CD14-positive monocyte (primary cell): ENCODE measurements around the gene GARNL3. TPM values are rescaled to one million over a fixed set of nuclear protein-coding genes. Genes with fewer than 3 reads are reported as not detected.

ENCODE experiments used
- DNase-seq, 3 donors: peaks; one replicate each; pipeline ENCODE4 v3.0.0-alpha.2; 2011 to 2022
- H2AFZ ChIP-seq: 2 replicates; pipeline ENCODE4 v1.6.0; 2012; ENCODE audit warnings: mild to moderate bottlenecking, low read depth, low read length, inconsistent platforms; ENCODE audit not compliant: insufficient read depth, poor library complexity, severe bottlenecking
- H3K27ac ChIP-seq, 2 donors: 1 replicate in 1 of 2; 2 replicates in 1 of 2; pipeline ENCODE4 v1.5.1; 2012 to 2013; ENCODE audit warnings: low read length in 2 of 2, control low read depth in 1 of 2, inconsistent platforms in 1 of 2, low read depth in 1 of 2, mild to moderate bottlenecking in 1 of 2
- H3K27me3 ChIP-seq, 2 donors: one replicate each; pipeline versions ENCODE4 v1.6.0 to v1.6.1; 2011 to 2013; ENCODE audit warnings: low read length in 2 of 2; ENCODE audit not compliant: control insufficient read depth in 2 of 2, insufficient read depth in 2 of 2
- H3K36me3 ChIP-seq, 2 donors: replicated peaks in 1 of 2; 1 replicate in 1 of 2; 2 replicates in 1 of 2; pipeline versions ENCODE4 v1.5.1 to v1.6.1; 2012 to 2013; ENCODE audit warnings: low read length in 2 of 2, control low read depth in 1 of 2, inconsistent platforms in 1 of 2, mild to moderate bottlenecking in 1 of 2; ENCODE audit not compliant: insufficient read depth in 2 of 2, control insufficient read depth in 1 of 2
- H3K4me1 ChIP-seq, 2 donors: 1 replicate in 1 of 2; 2 replicates in 1 of 2; pipeline versions ENCODE4 v1.5.1 to v1.6.1; 2012 to 2013; ENCODE audit warnings: low read length in 2 of 2, control low read depth in 1 of 2, inconsistent platforms in 1 of 2, mild to moderate bottlenecking in 1 of 2, moderate library complexity in 1 of 2; ENCODE audit not compliant: insufficient read depth in 2 of 2, control insufficient read depth in 1 of 2
- H3K4me2 ChIP-seq: replicated peaks from 2 replicates; pipeline ENCODE3; 2012; ENCODE audit warnings: low read length, moderate library complexity, mild to moderate bottlenecking; ENCODE audit not compliant: poor library complexity, severe bottlenecking; ENCODE audit errors: extremely low read depth
- H3K4me3 ChIP-seq, 3 experiments: fragments of 200-600 bp in 1 of 3; sonication (generic) in 1 of 3; replicated peaks in 1 of 3; 1 replicate in 2 of 3; 2 replicates in 1 of 3; pipeline ENCODE4 v1.5.1; 2011 to 2013; ENCODE audit warnings: low read length in 3 of 3, mild to moderate bottlenecking in 3 of 3, control low read depth in 2 of 3, low read depth in 2 of 3, inconsistent platforms in 1 of 3, moderate library complexity in 1 of 3
- H3K79me2 ChIP-seq: 2 replicates; pipeline ENCODE4 v1.6.0; 2012; ENCODE audit warnings: mild to moderate bottlenecking, control low read depth, inconsistent platforms, low read length, moderate library complexity; ENCODE audit not compliant: insufficient read depth
- H3K9ac ChIP-seq: 2 replicates; pipeline ENCODE4 v1.6.0; 2017; ENCODE audit warnings: low read length, mild to moderate bottlenecking; ENCODE audit not compliant: insufficient read depth, poor library complexity, severe bottlenecking
- H3K9me3 ChIP-seq, 2 donors: replicated peaks in 1 of 2; 1 replicate in 1 of 2; 2 replicates in 1 of 2; pipeline versions ENCODE4 v1.5.1 to v1.6.1; 2012 to 2013; ENCODE audit warnings: low read length in 2 of 2, control low read depth in 1 of 2; ENCODE audit not compliant: control insufficient read depth in 1 of 2, insufficient read depth in 1 of 2
- H4K20me1 ChIP-seq: 2 replicates; pipeline ENCODE4 v1.6.0; 2012; ENCODE audit warnings: mild to moderate bottlenecking, low read length, control low read depth, moderate library complexity; ENCODE audit not compliant: insufficient read depth
- H3K27ac Mint-ChIP-seq, 7 donors: one replicate each; pipeline ENCODE4 v1.8.0; 2020; ENCODE audit warnings: mild to moderate bottlenecking in 7 of 7, mixed read lengths in 7 of 7, moderate library complexity in 6 of 7, inconsistent platforms in 2 of 7
- H3K27me3 Mint-ChIP-seq, 3 donors: one replicate each; pipeline ENCODE4 v1.8.0; 2021 to 2022; ENCODE audit warnings: low read depth in 3 of 3, mild to moderate bottlenecking in 3 of 3, mixed read lengths in 3 of 3, moderate library complexity in 3 of 3, inconsistent platforms in 1 of 3
- H3K36me3 Mint-ChIP-seq, 2 donors: one replicate each; pipeline ENCODE4 v1.8.0; 2020; ENCODE audit warnings: mixed read lengths in 2 of 2, inconsistent platforms in 1 of 2, mild to moderate bottlenecking in 1 of 2
- H3K4me1 Mint-ChIP-seq: one replicate; pipeline ENCODE4 v1.8.0; 2020; ENCODE audit warnings: mild to moderate bottlenecking, mixed read lengths
- H3K4me3 Mint-ChIP-seq, 2 donors: one replicate each; pipeline ENCODE4 v1.8.0; 2020; ENCODE audit warnings: mild to moderate bottlenecking in 2 of 2, mixed read lengths in 2 of 2, moderate library complexity in 1 of 2
- H3K9me3 Mint-ChIP-seq, 7 donors: one replicate each; pipeline ENCODE4 v1.8.0; 2020 to 2022; ENCODE audit warnings: mixed read lengths in 7 of 7, mild to moderate bottlenecking in 6 of 7, moderate library complexity in 6 of 7, inconsistent platforms in 2 of 7
- WGBS: methylation state at CpG from one replicate; pipeline ENCODE4 v1.1.5; 2013; ENCODE audit warnings: missing lambda C conversion rate; ENCODE audit not compliant: insufficient coverage; 5-methylcytosine and 5-hydroxymethylcytosine counted together
- intact Hi-C, 2 donors: fragments of 100-400 bp; cut with micrococcal nuclease; formaldehyde crosslinking; loops; one replicate each; pipeline versions ENCODE4 v1.15.0 to v1.15.1; 2023
- polyA plus RNA-seq, 3 donors: library from polyadenylated mRNA; depleted of rRNA in 1 of 3; unstranded in 2 of 3; stranded (reverse) in 1 of 3; fragments of 300-500 nt in 2 of 3; fragments of >200 nt in 1 of 3; fragmentation: Illumina TruSeq in 2 of 3; gene quantifications; 1 replicate in 2 of 3; 2 replicates in 1 of 3; pipeline ENCODE4 v1.2.3, GENCODE V29; 2012 to 2021
- TF ChIP-seq, protein P1 (sequence below): fragments of 200-600 bp; IDR thresholded peaks from one replicate; pipeline ENCODE4 v1.8.0; 2022; ENCODE audit warnings: antibody characterized with exemption, mild to moderate bottlenecking

The GARNL3 gene
- polyA plus RNA-seq, 3 donors, result 0.39 to 1.5 (median 0.94) TPM

DNA sequence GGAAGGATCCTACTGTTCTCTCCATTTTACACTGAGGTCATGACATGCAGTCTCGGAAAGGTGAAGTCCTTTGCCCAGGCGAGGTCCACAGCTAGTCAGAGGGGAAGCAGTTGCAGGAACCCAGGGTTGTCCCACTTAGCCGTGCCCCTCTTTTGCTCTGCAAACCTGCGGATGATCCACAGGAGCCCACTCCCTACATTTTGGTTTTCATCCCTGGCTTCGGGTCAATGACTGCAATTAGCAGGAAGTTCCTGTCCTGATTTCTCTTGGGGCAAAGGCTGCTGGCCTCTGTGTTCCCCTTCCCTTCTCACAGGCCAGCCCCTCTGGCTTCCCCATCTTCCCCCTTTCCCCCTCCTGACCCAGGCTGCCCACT is 133.7 kb downstream of the GARNL3 start:
- Histone ChIP-seq H3K4me1 (peaks cover 19 to 27% of the 10 kb centered on the region in 2 donors), H3K9ac (peak overlapping the region; percentile 62), H3K36me3 (no peaks in the 10 kb centered on the region), H3K4me2 (peak overlapping the region; percentile 87), H4K20me1 (peaks cover 5% of the 10 kb centered on the region), H3K9me3 (no peaks in the 10 kb centered on the region), H3K4me3 (peak overlapping the region in 2 of 3 experiments; percentile 33 to 72), H3K27me3 (peaks cover 0 to 7% of the 10 kb centered on the region in 2 donors), H2AFZ (peak overlapping the region; percentile 82), H3K27ac (no peak overlapping the region), H3K79me2 (no peaks in the 10 kb centered on the region)
- Mint-ChIP-seq H3K36me3 (peaks cover 0 to 3% of the 10 kb centered on the region in 2 donors), H3K9me3 (peaks cover 0 to 3% (median 0%) of the 10 kb centered on the region in 7 donors), H3K4me3 (peak overlapping the region; percentile 76 to 89), H3K27me3 (peaks cover 12 to 29% (median 15%) of the 10 kb centered on the region in 3 donors), H3K4me1 (peaks cover 15% of the 10 kb centered on the region), H3K27ac (peak overlapping the region in 2 of 7 donors; percentile 14 to 61)
- no peak for DNase-seq
- intact Hi-C loops, result loop anchor here (5.0 kb wide), 1 partner anchor 176 kb away; no protein-coding TSS in a partner anchor
- whole genome bisulfite sequencing, result 41% methylated on average over 5 of the region's 5 CpGs
- TF ChIP-seq, protein P1, sequence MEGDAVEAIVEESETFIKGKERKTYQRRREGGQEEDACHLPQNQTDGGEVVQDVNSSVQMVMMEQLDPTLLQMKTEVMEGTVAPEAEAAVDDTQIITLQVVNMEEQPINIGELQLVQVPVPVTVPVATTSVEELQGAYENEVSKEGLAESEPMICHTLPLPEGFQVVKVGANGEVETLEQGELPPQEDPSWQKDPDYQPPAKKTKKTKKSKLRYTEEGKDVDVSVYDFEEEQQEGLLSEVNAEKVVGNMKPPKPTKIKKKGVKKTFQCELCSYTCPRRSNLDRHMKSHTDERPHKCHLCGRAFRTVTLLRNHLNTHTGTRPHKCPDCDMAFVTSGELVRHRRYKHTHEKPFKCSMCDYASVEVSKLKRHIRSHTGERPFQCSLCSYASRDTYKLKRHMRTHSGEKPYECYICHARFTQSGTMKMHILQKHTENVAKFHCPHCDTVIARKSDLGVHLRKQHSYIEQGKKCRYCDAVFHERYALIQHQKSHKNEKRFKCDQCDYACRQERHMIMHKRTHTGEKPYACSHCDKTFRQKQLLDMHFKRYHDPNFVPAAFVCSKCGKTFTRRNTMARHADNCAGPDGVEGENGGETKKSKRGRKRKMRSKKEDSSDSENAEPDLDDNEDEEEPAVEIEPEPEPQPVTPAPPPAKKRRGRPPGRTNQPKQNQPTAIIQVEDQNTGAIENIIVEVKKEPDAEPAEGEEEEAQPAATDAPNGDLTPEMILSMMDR, result no peak

DNA sequence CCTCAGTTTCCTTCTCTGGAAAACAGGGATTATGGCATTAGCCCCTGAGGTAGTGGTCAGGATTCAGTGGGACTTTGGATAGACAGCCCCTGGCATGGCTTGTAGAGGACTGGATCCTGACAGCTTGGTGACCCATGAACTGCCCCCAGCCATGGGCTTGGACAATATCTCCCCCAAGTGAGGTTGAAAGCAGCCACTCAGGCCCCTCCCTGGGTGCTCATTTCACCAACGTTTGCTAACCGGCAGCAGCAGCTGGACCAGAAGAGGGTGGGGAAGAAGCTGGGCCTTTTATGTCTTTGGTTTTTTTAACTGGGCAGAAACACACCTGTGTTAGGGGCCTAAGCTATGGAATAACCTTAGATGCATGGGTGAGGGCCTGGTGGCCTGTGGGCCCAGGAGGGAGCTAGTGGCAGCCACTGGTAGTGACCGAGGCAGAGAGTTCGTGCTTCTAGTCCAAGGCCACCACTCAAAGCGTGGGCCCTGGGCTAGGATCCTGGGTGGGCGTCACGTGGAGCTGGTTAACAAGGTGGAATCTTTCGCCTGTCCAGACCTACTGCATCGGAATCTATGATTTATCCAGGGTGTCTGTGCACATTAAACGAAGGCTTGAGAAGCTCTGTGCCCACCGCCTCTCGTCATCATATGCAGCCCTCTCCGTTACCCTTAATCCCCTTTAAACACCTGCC is 134.3 kb downstream of the GARNL3 start:
- Histone ChIP-seq H3K36me3 (peaks cover 0 to 2% of the 10 kb centered on the region in 2 donors), H2AFZ (no peak overlapping the region), H3K9me3 (no peaks in the 10 kb centered on the region), H3K4me3 (peak overlapping the region in 1 of 3 experiments; percentile 72), H3K9ac (no peak overlapping the region), H3K4me2 (no peak overlapping the region), H4K20me1 (peaks cover 5% of the 10 kb centered on the region), H3K4me1 (peaks cover 19 to 27% of the 10 kb centered on the region in 2 donors), H3K27me3 (peaks cover 0 to 7% of the 10 kb centered on the region in 2 donors), H3K27ac (no peak overlapping the region), H3K79me2 (no peaks in the 10 kb centered on the region)
- TF ChIP-seq, protein P1, result no peak
- no peak for DNase-seq
- peaks cover 0 to 3% of the 10 kb centered on the region in 2 donors for H3K36me3 Mint-ChIP-seq
- H3K27ac Mint-ChIP-seq, result no peak overlapping the region
- WGBS, result 100% methylated on average over 11 of the region's 13 CpGs
- peak overlapping the region; percentile 76 to 89 for H3K4me3 Mint-ChIP-seq
- peaks cover 0 to 3% (median 0%) of the 10 kb centered on the region in 7 donors for H3K9me3 Mint-ChIP-seq
- peaks cover 15% of the 10 kb centered on the region for H3K4me1 Mint-ChIP-seq
- intact Hi-C loops, result loop anchor here (5.0 kb wide), 1 partner anchor 177 kb away; no protein-coding TSS in a partner anchor
- peaks cover 15 to 29% (median 15%) of the 10 kb centered on the region in 3 donors for H3K27me3 Mint-ChIP-seq
